GM19324 (cell line): ENCODE results near the gene CASK.

Experiments used
- ATAC-seq: cut with Tn5 transposase; IDR thresholded peaks from one replicate; pipeline ENCODE4 v1.9.1; 2021; ENCODE audit warnings: mild to moderate bottlenecking, moderate library complexity; ENCODE audit not compliant: unreplicated experiment, low FRiP score

Gene CASK

GRCh38 chrX:41917517-41917916 lies 5.8 kb downstream of the CASK start:
- ATAC-seq = no peak

GRCh38 chrX:41913476-41913875 lies 9.9 kb downstream of the CASK start:
- no peak for ATAC-seq

GRCh38 chrX:41912923-41913322 lies 10.4 kb downstream of the CASK start:
- ATAC-seq = no peak

GRCh38 chrX:41909068-41909467 lies 14.3 kb downstream of the CASK start:
- no peak for ATAC-seq

- no peak for ATAC-seq
These were observed 16.7 kb downstream of the CASK start for GRCh38 chrX:41906515-41907187.

GRCh38 chrX:41903544-41903943 lies 19.8 kb downstream of the CASK start:
- ATAC-seq = no peak

GRCh38 chrX:41900321-41900720 lies 23.0 kb downstream of the CASK start:
- ATAC-seq = no peak

GRCh38 chrX:41895826-41896225 lies 27.5 kb downstream of the CASK start:
- no peak for ATAC-seq

GRCh38 chrX:41890026-41890423 lies 33.3 kb downstream of the CASK start:
- ATAC-seq = no peak

GRCh38 chrX:41889317-41890025 lies 33.9 kb downstream of the CASK start:
- ATAC-seq = no peak

GRCh38 chrX:41887691-41888090 lies 35.7 kb downstream of the CASK start:
- ATAC-seq = no peak

GRCh38 chrX:41885724-41886123 lies 37.6 kb downstream of the CASK start:
- no peak for ATAC-seq

GRCh38 chrX:41881166-41881565 lies 42.2 kb downstream of the CASK start:
- ATAC-seq = no peak

- no peak for ATAC-seq
These were observed 46.2 kb downstream of the CASK start for GRCh38 chrX:41877167-41877566.

GRCh38 chrX:41875142-41875541 lies 48.2 kb downstream of the CASK start:
- ATAC-seq = no peak

GRCh38 chrX:41870719-41871151 lies 52.6 kb downstream of the CASK start:
- no peak for ATAC-seq

GRCh38 chrX:41868392-41868977 lies 54.9 kb downstream of the CASK start:
- no peak for ATAC-seq

- no peak for ATAC-seq
These were observed 59.8 kb downstream of the CASK start for GRCh38 chrX:41863343-41864203.

GRCh38 chrX:41862562-41863184 lies 60.7 kb downstream of the CASK start:
- no peak for ATAC-seq

- ATAC-seq = no peak
These were observed 65.1 kb downstream of the CASK start for GRCh38 chrX:41858161-41858775.
